Activated CD4-positive, alpha-beta memory T cell treated with anti-CD3 and anti-CD28 coated beads for 36 hours (primary cell): Measurements from ENCODE around the gene ATAD3B. TPM values are rescaled to one million over a fixed set of nuclear protein-coding genes. Genes with fewer than 3 reads are reported as not detected.
"Not testable (repeated sequence)": the region's sequence is repeated elsewhere in the genome, so short reads cannot be mapped to it uniquely, and the experiment has no call there.

Experiments
- CTCF ChIA-PET: fragments of 350-600 bp; sonication (Branson Sonifier 250); formaldehyde crosslinking; loops from one replicate; lab custom pipeline; 2021; ENCODE audit warnings: antibody characterized with exemption, inconsistent platforms; lab: Charles Lee
- POLR2A ChIA-PET: fragments of 350-600 bp; sonication (Branson Sonifier 250); formaldehyde crosslinking; loops from one replicate; lab custom pipeline; 2021; ENCODE audit warnings: antibody characterized with exemption; lab: Charles Lee
- DNase-seq: peaks from one replicate; pipeline ENCODE4 v3.0.0-alpha.2; 2020
- H3K27ac Mint-ChIP-seq: one replicate; pipeline ENCODE4 v1.8.0; 2021; ENCODE audit warnings: mixed read lengths
- H3K27me3 Mint-ChIP-seq: one replicate; pipeline ENCODE4 v1.8.0; 2021; ENCODE audit warnings: mixed read lengths
- H3K36me3 Mint-ChIP-seq: one replicate; pipeline ENCODE4 v1.8.0; 2021; ENCODE audit warnings: mixed read lengths
- H3K4me1 Mint-ChIP-seq: one replicate; pipeline ENCODE4 v1.8.0; 2021; ENCODE audit warnings: low read depth, mixed read lengths
- H3K4me3 Mint-ChIP-seq: one replicate; pipeline ENCODE4 v1.8.0; 2021; ENCODE audit warnings: mild to moderate bottlenecking, mixed read lengths
- H3K9me3 Mint-ChIP-seq: one replicate; pipeline ENCODE4 v1.8.0; 2021; ENCODE audit warnings: mixed read lengths
- intact Hi-C: fragments of 100-400 bp; cut with micrococcal nuclease; formaldehyde crosslinking; loops from one replicate; pipeline ENCODE4 v1.15.1; 2023
- total RNA-seq, 2 experiments: library from RNA; stranded (reverse); gene quantifications; one replicate each; pipeline ENCODE4 v1.2.3, GENCODE V29; 2021

ATAD3B gene
- total RNA-seq, 2 experiments from 2014 or later = 35.4 to 36.3 TPM

DNA sequence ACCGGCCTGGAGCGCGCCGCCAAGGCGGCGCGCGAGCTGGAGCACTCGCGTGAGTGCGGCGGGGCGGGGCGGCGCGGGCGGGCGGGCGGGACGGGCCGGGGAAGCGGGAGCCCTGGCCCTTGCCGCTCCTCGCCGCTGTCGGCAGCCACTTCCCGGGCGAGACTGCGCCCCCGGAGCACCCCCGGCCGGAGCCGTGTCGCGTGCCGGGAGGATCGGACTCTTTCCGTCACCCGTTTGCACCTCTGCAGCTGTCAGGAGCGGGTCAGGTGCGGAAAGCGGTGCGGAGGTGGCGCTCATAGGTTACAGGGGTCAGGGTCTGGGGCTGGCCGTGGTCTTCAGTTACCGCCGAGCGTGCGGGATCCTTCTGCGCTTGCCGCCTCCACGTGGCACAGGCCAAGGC is 40.9 kb downstream of the ATAD3B start:
- H3K27ac Mint-ChIP-seq, POLR2A ChIA-PET: not testable (repeated sequence)
- intact Hi-C loops = loop anchor here (1.0 kb wide), 1 partner anchor 62 kb away; the partner anchor contains the start of gene SSU72

DNA sequence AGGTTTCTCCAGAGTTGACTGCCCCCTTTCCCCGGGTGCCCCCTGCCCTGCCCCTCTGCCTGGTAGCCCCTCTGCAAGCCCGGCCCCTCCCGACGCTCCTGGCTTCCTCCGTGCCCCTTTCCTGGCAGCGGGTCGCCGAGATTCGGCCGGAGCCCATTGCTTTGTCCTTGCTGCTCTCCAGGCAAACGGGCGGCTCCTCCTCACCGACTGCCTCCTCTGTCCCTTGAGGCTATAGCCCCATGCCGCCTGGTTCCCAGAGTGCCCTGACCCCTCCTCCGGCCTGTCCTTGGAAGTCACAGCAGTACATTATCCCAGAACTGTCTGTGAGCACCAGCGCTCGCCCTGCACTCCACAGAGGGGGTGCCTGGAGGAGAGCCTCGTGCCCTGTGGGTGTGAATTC is 42.1 kb downstream of the ATAD3B start:
- H3K9me3 Mint-ChIP-seq, DNase-seq, H3K27ac Mint-ChIP-seq, POLR2A ChIA-PET, CTCF ChIA-PET, H3K27me3 Mint-ChIP-seq, intact Hi-C loops: not testable (repeated sequence)
- peaks cover 13% of the 10 kb centered on the region for H3K4me1 Mint-ChIP-seq
- H3K4me3 Mint-ChIP-seq = peak overlapping the region; percentile 60
- peaks cover 13% of the 10 kb centered on the region for H3K36me3 Mint-ChIP-seq

More for the DNA sequence above, 40.9 kb downstream of the ATAD3B start:
- Mint-ChIP-seq H3K4me3 (peak overlapping the region; percentile 70), H3K4me1 (peaks cover 13% of the 10 kb centered on the region)
- H3K9me3 Mint-ChIP-seq, H3K36me3 Mint-ChIP-seq, H3K27me3 Mint-ChIP-seq, CTCF ChIA-PET: not testable (repeated sequence)
- peak; percentile 27 for DNase-seq

DNA sequence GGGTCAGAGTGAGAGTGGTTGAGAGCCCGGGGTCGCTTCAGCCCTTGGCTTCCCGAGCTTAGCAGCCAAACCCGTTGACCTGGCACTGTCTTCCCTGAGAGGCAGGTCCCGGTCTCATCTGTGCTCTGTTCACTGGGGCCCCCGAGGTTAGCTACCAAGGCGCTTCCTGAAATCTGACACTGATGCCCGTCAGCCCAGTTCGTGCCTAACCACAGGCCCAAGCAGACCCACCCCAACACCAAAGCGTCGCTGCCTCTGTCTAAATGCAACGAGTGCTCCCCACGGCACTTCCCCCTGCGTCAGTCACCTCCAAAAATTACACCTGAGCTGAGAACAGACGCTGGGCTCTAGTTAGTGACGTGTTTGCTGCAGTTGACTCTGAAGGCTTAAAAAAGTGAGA is 42.8 kb downstream of the ATAD3B start:
- H3K4me3 Mint-ChIP-seq, H3K27ac Mint-ChIP-seq, H3K9me3 Mint-ChIP-seq, DNase-seq, CTCF ChIA-PET, intact Hi-C loops, POLR2A ChIA-PET, H3K27me3 Mint-ChIP-seq: not testable (repeated sequence)
- H3K36me3 Mint-ChIP-seq = peaks cover 14% of the 10 kb centered on the region
- H3K4me1 Mint-ChIP-seq = peaks cover 13% of the 10 kb centered on the region

- H3K27ac Mint-ChIP-seq, CTCF ChIA-PET, intact Hi-C loops, H3K27me3 Mint-ChIP-seq, H3K4me1 Mint-ChIP-seq, H3K9me3 Mint-ChIP-seq, H3K4me3 Mint-ChIP-seq, DNase-seq: not testable (repeated sequence)
- POLR2A ChIA-PET = interaction anchor here (0.7 kb wide), 1 partner anchor 68 kb away, joined by 3 read pairs; no protein-coding TSS in a partner anchor
- peaks cover 17% of the 10 kb centered on the region for H3K36me3 Mint-ChIP-seq
Measured at GRCh38 chr1:1516923-1517322, 45.4 kb downstream of the ATAD3B start.

GRCh38 chr1:1517973-1518620 is 46.5 kb downstream of the ATAD3B start:
- Mint-ChIP-seq H3K36me3 (peaks cover 17% of the 10 kb centered on the region), H3K27ac (no peak overlapping the region), H3K27me3 (no peaks in the 10 kb centered on the region), H3K9me3 (no peaks in the 10 kb centered on the region), H3K4me3 (no peak overlapping the region), H3K4me1 (peaks cover 7% of the 10 kb centered on the region)
- intact Hi-C loops = no loop called here
- DNase-seq = no peak
- ChIA-PET POLR2A (no interaction called here), CTCF (no interaction called here)

DNA sequence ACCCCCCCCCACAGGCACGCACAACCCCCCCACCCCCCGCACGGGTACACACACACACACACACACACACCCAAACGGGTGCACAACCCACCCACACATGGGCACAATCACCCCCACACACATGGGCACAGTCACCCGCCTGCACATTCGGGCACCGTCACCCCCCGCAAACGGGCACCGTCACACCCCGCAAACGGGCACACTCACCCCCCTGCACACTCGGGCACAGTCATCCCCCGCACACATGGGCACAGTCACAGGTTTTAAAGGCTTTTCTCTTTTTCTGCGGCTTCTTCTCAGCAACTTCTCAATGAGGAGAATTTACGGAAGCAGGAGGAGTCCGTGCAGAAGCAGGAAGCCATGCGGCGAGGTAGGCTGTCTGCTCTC is 47.0 kb downstream of the ATAD3B start:
- H3K9me3 Mint-ChIP-seq, H3K4me3 Mint-ChIP-seq, CTCF ChIA-PET, H3K27me3 Mint-ChIP-seq, H3K27ac Mint-ChIP-seq, POLR2A ChIA-PET, intact Hi-C loops, H3K4me1 Mint-ChIP-seq, DNase-seq: not testable (repeated sequence)
- peaks cover 17% of the 10 kb centered on the region for H3K36me3 Mint-ChIP-seq

GRCh38 chr1:1519805-1520505 is 48.4 kb downstream of the ATAD3B start:
- H3K27me3 Mint-ChIP-seq, H3K4me1 Mint-ChIP-seq, POLR2A ChIA-PET, intact Hi-C loops, DNase-seq, H3K4me3 Mint-ChIP-seq, CTCF ChIA-PET, H3K27ac Mint-ChIP-seq, H3K9me3 Mint-ChIP-seq: not testable (repeated sequence)
- peaks cover 18% of the 10 kb centered on the region for H3K36me3 Mint-ChIP-seq

- intact Hi-C loops = no loop called here
- Mint-ChIP-seq H3K27ac (no peak overlapping the region), H3K27me3 (no peaks in the 10 kb centered on the region), H3K4me1 (no peaks in the 10 kb centered on the region), H3K36me3 (peaks cover 15% of the 10 kb centered on the region), H3K9me3 (no peaks in the 10 kb centered on the region), H3K4me3 (no peak overlapping the region)
- ChIA-PET CTCF (interaction anchor here (1.0 kb wide), 1 partner anchor 17 kb away, joined by 3 read pairs; no protein-coding TSS in a partner anchor), POLR2A (no interaction called here)
- DNase-seq = no peak
Measured at GRCh38 chr1:1521331-1521730, 49.8 kb downstream of the ATAD3B start.

DNA sequence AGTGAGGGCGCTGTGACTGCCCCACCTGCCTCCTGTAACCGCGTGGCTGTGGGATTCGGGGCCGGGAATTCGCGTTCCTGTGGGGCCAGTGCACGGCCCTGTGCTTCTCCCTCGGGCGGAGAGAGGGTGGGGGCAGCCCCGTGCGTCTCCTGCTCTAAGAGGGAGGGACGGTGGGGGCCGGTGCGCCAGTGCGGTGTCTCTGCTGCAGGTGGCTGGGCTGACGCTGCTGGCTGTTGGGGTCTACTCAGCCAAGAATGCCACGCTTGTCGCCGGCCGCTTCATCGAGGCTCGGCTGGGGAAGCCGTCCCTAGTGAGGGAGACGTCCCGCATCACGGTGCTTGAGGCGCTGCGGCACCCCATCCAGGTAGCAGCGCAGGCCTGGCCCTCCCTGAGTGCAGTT is 51.0 kb downstream of the ATAD3B start:
- H3K27me3 Mint-ChIP-seq, DNase-seq, H3K4me3 Mint-ChIP-seq, H3K27ac Mint-ChIP-seq, H3K9me3 Mint-ChIP-seq, H3K4me1 Mint-ChIP-seq, intact Hi-C loops: not testable (repeated sequence)
- H3K36me3 Mint-ChIP-seq = peaks cover 17% of the 10 kb centered on the region
- ChIA-PET CTCF (interaction anchor here (1.0 kb wide), 1 partner anchor 18 kb away, joined by 3 read pairs; no protein-coding TSS in a partner anchor), POLR2A (interaction anchor here (0.5 kb wide), 1 partner anchor 45 kb away, joined by 3 read pairs; no protein-coding TSS in a partner anchor)

DNA sequence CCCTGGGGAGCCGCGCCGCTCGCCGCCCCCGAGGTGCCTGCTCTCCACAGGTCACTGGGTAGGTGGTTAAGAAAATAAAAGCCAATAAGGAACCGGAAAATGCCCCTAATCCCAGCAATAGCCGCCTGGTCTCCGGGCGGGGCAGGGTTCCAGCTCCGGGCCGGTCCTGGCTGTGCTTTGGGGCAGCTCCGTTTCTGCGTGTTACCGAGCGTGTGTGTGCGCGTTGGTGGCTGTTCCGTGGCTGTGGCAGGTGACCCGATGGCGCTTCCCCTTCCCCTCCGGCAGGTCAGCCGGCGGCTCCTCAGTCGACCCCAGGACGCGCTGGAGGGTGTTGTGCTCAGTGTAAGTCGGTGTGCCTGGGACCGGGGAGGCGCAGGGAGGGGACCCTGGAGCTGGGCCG is 51.7 kb downstream of the ATAD3B start:
- H3K9me3 Mint-ChIP-seq, DNase-seq, intact Hi-C loops, H3K4me3 Mint-ChIP-seq, H3K4me1 Mint-ChIP-seq, CTCF ChIA-PET, POLR2A ChIA-PET, H3K27me3 Mint-ChIP-seq, H3K27ac Mint-ChIP-seq: not testable (repeated sequence)
- H3K36me3 Mint-ChIP-seq = peaks cover 12% of the 10 kb centered on the region

- H3K36me3 Mint-ChIP-seq, H3K9me3 Mint-ChIP-seq, CTCF ChIA-PET, H3K4me1 Mint-ChIP-seq, H3K27me3 Mint-ChIP-seq, POLR2A ChIA-PET, DNase-seq, H3K4me3 Mint-ChIP-seq, intact Hi-C loops, H3K27ac Mint-ChIP-seq: not testable (repeated sequence)
Measured at GRCh38 chr1:1523651-1524050, 52.1 kb downstream of the ATAD3B start.

GRCh38 chr1:1524750-1525383 is 53.3 kb downstream of the ATAD3B start:
- POLR2A ChIA-PET, CTCF ChIA-PET, H3K4me3 Mint-ChIP-seq, H3K4me1 Mint-ChIP-seq, H3K27ac Mint-ChIP-seq, DNase-seq, H3K9me3 Mint-ChIP-seq, intact Hi-C loops, H3K27me3 Mint-ChIP-seq: not testable (repeated sequence)
- peaks cover 15% of the 10 kb centered on the region for H3K36me3 Mint-ChIP-seq
